ENCODE data around the gene NME3. TPM values are rescaled to one million over a fixed set of nuclear protein-coding genes. Genes with fewer than 3 reads are reported as not detected.

NME3 gene
- total RNA-seq, 1 experiment from 2014 or later, result 66.9 TPM

DNA sequence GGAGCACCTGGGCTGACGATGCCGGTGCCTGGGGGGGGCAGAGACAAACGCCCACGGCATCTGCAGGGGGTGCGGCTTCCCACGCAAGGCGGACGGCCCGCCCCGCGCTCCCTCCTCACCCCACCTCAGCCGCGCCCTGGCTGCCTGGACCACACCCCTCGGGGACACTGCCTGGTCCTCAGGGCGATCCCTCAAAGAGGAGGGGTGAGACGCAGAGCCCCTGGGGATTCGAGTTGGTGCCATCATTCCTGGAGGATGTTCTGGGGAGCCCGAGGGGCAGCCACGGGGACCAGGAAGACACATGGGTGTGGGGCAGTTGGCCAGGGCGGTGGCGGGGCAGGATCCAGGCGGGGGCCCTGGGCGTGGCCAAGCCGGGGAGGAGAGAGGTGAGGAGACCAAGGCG is 18.3 kb upstream of the NME3 start:
- no peaks in the 10 kb centered on the region for H3K27me3 ChIP-seq (ENCODE audit: low read length)
- no peaks in the 10 kb centered on the region for H3K9me2 ChIP-seq (replicated peaks; ENCODE audit: low read length)
- H2AFZ ChIP-seq (ENCODE audit: low read length), result no peak overlapping the region
- H3K9ac ChIP-seq (ENCODE audit: low read length), result no peak overlapping the region
- CTCF ChIA-PET, result no interaction called here
- intact Hi-C loops (cut with micrococcal nuclease), result no loop called here
- DNase-seq (no peak), ATAC-seq (no peak)
- no peaks in the 10 kb centered on the region for H4K20me1 ChIP-seq (ENCODE audit: low read length)
- H3F3A ChIP-seq (ENCODE audit: low read length, unreplicated experiment), result no peaks in the 10 kb centered on the region
- H3K27ac ChIP-seq (ENCODE audit: low read length), result no peak overlapping the region
- H3K4me1 ChIP-seq (ENCODE audit: insufficient read depth, low read length), result no peaks in the 10 kb centered on the region
- TF ChIP-seq, protein P1, sequence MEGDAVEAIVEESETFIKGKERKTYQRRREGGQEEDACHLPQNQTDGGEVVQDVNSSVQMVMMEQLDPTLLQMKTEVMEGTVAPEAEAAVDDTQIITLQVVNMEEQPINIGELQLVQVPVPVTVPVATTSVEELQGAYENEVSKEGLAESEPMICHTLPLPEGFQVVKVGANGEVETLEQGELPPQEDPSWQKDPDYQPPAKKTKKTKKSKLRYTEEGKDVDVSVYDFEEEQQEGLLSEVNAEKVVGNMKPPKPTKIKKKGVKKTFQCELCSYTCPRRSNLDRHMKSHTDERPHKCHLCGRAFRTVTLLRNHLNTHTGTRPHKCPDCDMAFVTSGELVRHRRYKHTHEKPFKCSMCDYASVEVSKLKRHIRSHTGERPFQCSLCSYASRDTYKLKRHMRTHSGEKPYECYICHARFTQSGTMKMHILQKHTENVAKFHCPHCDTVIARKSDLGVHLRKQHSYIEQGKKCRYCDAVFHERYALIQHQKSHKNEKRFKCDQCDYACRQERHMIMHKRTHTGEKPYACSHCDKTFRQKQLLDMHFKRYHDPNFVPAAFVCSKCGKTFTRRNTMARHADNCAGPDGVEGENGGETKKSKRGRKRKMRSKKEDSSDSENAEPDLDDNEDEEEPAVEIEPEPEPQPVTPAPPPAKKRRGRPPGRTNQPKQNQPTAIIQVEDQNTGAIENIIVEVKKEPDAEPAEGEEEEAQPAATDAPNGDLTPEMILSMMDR (conservative IDR thresholded peaks at IDR 0.05; ENCODE audit: low read depth, low read length), result no peak
- TF ChIP-seq EZH2phosphoT487 (IDR thresholded peaks at IDR 0.05; ENCODE audit: borderline replicate concordance, low read length), result no peak
- no peak for TF ChIP-seq EZH2 (IDR thresholded peaks at IDR 0.05; ENCODE audit: low read length, unreplicated experiment)
- no peak overlapping the region for H3K4me3 ChIP-seq (ENCODE audit: low read length)
- POLR2A ChIA-PET (ENCODE audit: unreplicated experiment), result no interaction called here
- peaks cover 20% of the 10 kb centered on the region for H3K79me2 ChIP-seq (ENCODE audit: low read length)
- no peaks in the 10 kb centered on the region for H3K36me3 ChIP-seq (ENCODE audit: low read depth, low read length)
- H3K9me3 ChIP-seq (ENCODE audit: low read length), result no peaks in the 10 kb centered on the region
- no peak overlapping the region for H3K4me2 ChIP-seq (ENCODE audit: low read length)
- BruUV-seq (replicated peaks), result no TSS peak

DNA sequence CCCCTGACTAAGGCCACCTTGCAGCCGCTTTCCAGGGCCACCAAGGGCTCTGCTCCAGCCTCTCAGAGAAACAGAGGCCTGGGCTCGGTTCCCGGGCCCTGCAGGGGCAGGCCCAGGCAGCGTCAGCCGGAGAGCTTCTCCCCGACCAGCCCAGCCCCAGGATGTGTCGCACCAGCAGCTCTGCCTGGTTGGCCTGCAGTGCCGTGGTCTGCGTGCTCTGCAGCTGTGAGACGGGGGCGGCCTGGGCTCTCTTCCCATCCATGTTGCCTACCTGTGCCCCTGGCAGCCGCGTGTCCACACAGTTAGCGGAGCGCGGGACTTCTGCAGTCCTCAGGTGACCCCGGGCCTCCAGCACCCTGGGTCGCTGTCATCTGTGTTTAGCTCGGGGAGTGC is 17.4 kb upstream of the NME3 start:
- H3K9me3 ChIP-seq (ENCODE audit: low read length), result no peaks in the 10 kb centered on the region
- no TSS peak for BruUV-seq (replicated peaks)
- H3K4me2 ChIP-seq (ENCODE audit: low read length), result no peak overlapping the region
- H3K36me3 ChIP-seq (ENCODE audit: low read depth, low read length), result no peaks in the 10 kb centered on the region
- CTCF ChIA-PET, result no interaction called here
- no peaks in the 10 kb centered on the region for H3K9me2 ChIP-seq (replicated peaks; ENCODE audit: low read length)
- H3K4me3 ChIP-seq (ENCODE audit: low read length), result no peak overlapping the region
- H3K27ac ChIP-seq (ENCODE audit: low read length), result no peak overlapping the region
- DNase-seq (no peak), ATAC-seq (no peak)
- no peak overlapping the region for H2AFZ ChIP-seq (ENCODE audit: low read length)
- H3K27me3 ChIP-seq (ENCODE audit: low read length), result no peaks in the 10 kb centered on the region
- POLR2A ChIA-PET (ENCODE audit: unreplicated experiment), result no interaction called here
- no peak overlapping the region for H3K9ac ChIP-seq (ENCODE audit: low read length)
- no peak for TF ChIP-seq EZH2 (IDR thresholded peaks at IDR 0.05; ENCODE audit: low read length, unreplicated experiment)
- TF ChIP-seq, protein P1 (conservative IDR thresholded peaks at IDR 0.05; ENCODE audit: low read depth, low read length), result no peak
- no peak for TF ChIP-seq EZH2phosphoT487 (IDR thresholded peaks at IDR 0.05; ENCODE audit: borderline replicate concordance, low read length)
- H3F3A ChIP-seq (ENCODE audit: low read length, unreplicated experiment), result no peaks in the 10 kb centered on the region
- intact Hi-C loops (cut with micrococcal nuclease), result no loop called here
- no peaks in the 10 kb centered on the region; the same call in 1 of the 2 replicates for H3K4me1 ChIP-seq (ENCODE audit: insufficient read depth, low read length)
- no peaks in the 10 kb centered on the region for H4K20me1 ChIP-seq (ENCODE audit: low read length)
- peaks cover 29% of the 10 kb centered on the region for H3K79me2 ChIP-seq (ENCODE audit: low read length)

DNA sequence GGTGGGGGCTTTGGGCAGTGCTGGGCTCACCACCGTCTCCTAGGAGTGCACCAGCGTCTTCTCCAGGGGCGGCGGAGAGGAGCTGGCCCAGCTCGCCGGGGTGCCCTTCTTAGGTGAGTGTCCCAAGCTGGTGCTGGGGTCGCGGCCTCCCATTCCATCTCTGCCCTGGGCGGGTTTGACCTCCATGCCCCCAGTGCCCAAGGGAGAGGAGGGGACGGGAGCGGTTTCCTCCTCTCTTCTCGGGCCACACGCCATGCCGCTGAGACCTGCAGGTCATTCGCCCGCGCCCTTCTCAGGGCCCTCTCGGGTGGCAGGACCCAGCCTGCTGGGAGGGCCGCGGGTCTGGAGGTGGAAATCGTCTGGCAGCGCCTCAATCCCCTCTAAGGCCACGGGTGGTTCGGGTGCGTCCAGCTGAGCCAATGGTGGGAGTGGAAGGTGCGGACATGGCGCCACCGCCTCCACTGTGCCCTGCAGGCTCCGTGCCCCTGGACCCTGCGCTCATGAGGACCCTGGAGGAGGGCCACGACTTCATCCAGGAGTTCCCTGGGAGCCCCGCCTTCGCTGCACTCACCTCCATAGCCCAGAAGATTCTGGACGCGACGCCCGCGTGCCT is 16.9 kb upstream of the NME3 start:
- H3K9me3 ChIP-seq (ENCODE audit: low read length), result no peaks in the 10 kb centered on the region
- no peak for ATAC-seq
- H3K4me1 ChIP-seq (ENCODE audit: insufficient read depth, low read length), result no peaks in the 10 kb centered on the region; the same call in 1 of the 2 replicates
- H3K79me2 ChIP-seq (ENCODE audit: low read length), result peaks cover 34% of the 10 kb centered on the region
- ChIA-PET CTCF (no interaction called here), POLR2A (ENCODE audit: unreplicated experiment) (no interaction called here)
- no TSS peak for BruUV-seq (replicated peaks)
- TF ChIP-seq EZH2 (IDR thresholded peaks at IDR 0.05; ENCODE audit: low read length, unreplicated experiment) (no peak), EZH2phosphoT487 (IDR thresholded peaks at IDR 0.05; ENCODE audit: borderline replicate concordance, low read length) (no peak)
- TF ChIP-seq, protein P1 (conservative IDR thresholded peaks at IDR 0.05; ENCODE audit: low read depth, low read length), result no peak
- no peaks in the 10 kb centered on the region for H3K27me3 ChIP-seq (ENCODE audit: low read length)
- DNase-seq, result no peak
- intact Hi-C loops (cut with micrococcal nuclease), result no loop called here
- no peak overlapping the region for H3K4me2 ChIP-seq (ENCODE audit: low read length)
- no peak overlapping the region for H3K9ac ChIP-seq (ENCODE audit: low read length)
- H2AFZ ChIP-seq (ENCODE audit: low read length), result no peak overlapping the region
- H3K27ac ChIP-seq (ENCODE audit: low read length), result no peak overlapping the region
- no peaks in the 10 kb centered on the region for H3K9me2 ChIP-seq (replicated peaks; ENCODE audit: low read length)
- H3K4me3 ChIP-seq (ENCODE audit: low read length), result no peak overlapping the region
- H3K36me3 ChIP-seq (ENCODE audit: low read depth, low read length), result no peaks in the 10 kb centered on the region
- H3F3A ChIP-seq (ENCODE audit: low read length, unreplicated experiment), result no peaks in the 10 kb centered on the region
- no peaks in the 10 kb centered on the region for H4K20me1 ChIP-seq (ENCODE audit: low read length)
